A172 (cell line): ENCODE results near the gene IL12A. TPM values are rescaled to one million over a fixed set of nuclear protein-coding genes. Genes with fewer than 3 reads are reported as not detected.

ENCODE experiments used
- DNase-seq: peaks from one replicate; pipeline ENCODE4 v3.0.0-alpha.2; 2015; ENCODE audit warnings: low spot score
- total RNA-seq: library from RNA; depleted of rRNA; stranded (reverse); fragments of >200 nt; shearing (Covaris generic); gene quantifications from 2 replicates; pipeline ENCODE4 v1.2.3, GENCODE V29; 2014; rRNA removed

The IL12A gene
- total RNA-seq, 1 experiment from 2014 or later = 9.1 TPM

- peak; percentile 54 for DNase-seq
Measured at GRCh38 chr3:160027541-160028195, 39.0 kb downstream of the IL12A start.

DNA sequence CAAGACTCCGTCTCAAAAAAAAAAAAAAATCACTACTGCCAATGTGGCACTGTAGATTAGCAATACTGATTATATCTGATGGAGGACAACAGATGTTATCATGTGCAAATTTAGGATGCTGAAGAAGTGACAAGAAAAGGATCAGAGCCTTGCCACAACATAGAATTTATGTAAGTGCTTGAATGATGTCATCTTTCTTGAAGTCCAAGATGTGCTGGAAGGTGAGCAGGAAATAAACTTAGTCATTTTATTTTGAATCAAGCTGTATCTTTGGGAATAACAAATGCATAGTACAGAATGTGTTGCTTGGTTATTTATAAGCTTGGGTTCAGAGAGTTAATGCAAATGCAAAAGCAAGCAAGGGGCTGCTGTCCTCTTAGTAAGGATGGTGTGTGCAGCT, 47.1 kb downstream of the IL12A start:
- DNase-seq = no peak

- no peak for DNase-seq
Measured at GRCh38 chr3:160038862-160039562, 50.4 kb downstream of the IL12A start.

DNA sequence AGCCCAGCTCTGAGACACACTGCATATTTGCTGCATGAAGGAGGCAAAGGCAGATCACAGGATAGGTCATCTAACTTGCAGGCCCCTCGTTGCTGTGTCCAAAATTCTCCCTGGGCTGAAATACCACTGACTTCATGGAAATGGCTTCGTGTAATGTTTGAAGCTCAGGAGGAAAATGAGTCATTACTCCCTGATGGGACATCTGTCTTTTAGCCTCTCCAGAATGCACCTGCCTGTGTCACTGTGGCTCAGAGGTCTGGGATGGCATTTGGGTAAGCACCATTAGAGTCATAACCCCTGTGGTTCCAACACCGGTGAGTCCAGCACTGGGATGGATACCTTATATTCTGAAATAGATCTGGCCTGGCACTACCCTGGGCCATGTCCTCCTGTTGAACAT, 51.5 kb downstream of the IL12A start:
- DNase-seq = peak; percentile 19

GRCh38 chr3:160041465-160041864, 52.8 kb downstream of the IL12A start:
- DNase-seq = no peak

GRCh38 chr3:160044121-160044520, 55.5 kb downstream of the IL12A start:
- DNase-seq = no peak

Other genes with a start within 250 kb of the IL12A start
- 0.43 and 43.0 TPM in 2 replicates for gene SCHIP1, start 149.0 kb upstream of the IL12A start, total RNA-seq
- gene C3orf80, start 236.6 kb downstream of the IL12A start, total RNA-seq = 0.05 TPM in 1 of 2 replicates, not detected in the other